COLO668 (cell line): Measurements from ENCODE around the gene ZNF773.
"Not testable (repeated sequence)": the region's sequence is repeated elsewhere in the genome, so short reads cannot be mapped to it uniquely, and the experiment has no call there.

Experiments
- DNase-seq: peaks from one replicate; lab custom pipeline; 2025; ENCODE audit not compliant: unreplicated experiment; lab: John Stamatoyannopoulos, UW

Gene ZNF773

DNA sequence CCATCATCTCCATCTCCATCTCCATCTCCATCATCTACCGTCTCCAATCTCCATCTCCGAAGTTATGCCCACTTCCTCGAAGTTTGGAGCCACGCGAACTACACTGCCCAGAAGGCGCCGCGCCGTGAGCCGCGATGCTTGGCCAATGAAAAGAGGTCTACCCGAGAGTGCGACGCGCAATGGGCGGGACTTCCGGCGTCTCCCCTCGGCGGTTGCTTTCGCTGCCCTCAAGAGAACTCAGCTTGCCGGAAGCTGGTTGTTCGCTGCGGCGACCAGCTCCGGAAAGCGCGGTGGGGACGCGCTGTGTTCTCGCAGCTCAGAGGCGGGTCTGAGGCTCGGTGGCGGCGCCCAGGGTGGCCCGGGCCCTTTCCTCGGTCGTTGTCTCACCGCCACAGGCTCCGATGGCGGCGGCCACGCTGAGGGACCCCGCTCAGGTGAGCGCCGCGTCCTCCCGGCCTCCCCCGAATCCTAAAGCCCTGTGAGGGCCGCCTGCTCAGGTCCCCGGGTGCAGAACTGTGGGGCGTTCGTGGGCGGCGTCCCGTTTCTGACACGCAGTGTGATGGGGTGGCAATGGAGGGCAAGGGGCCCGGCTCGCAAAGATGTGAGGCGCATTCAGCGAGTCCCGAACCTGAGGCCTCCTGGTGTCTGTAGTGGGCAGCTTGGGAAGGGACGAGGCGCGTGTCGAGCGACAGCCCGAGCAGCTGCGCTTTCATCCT lies at the start of gene ZNF773:
ZNF773 (plus strand) TSS at position 259 of the 716 bp plus-strand sequence; CDS start at position 402, 143 bp downstream.
- DNase-seq: peak; percentile 78

DNA sequence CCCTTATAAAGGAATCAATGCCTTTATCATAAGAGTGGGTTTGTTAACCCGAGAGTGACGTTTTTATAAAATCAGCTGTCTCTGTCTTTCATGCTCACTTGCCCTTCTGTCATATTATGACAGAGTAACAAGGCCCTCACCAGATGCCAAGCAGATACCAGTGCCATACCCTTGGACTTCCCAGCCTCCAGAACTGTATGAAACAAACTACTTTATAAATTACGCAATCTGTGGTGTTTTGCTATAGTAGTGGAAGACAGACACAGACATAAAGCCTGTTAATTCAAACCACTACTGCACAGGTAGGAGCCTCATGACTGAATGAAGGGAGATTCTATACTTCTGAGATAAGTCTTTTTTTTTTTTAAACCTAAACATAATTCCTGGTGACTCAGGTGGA lies 47.4 kb upstream of the ZNF773 start:
- DNase-seq: no peak

GRCh38 chr19:57465680-57466381 lies 33.9 kb upstream of the ZNF773 start:
- peak; percentile 14 for DNase-seq

DNA sequence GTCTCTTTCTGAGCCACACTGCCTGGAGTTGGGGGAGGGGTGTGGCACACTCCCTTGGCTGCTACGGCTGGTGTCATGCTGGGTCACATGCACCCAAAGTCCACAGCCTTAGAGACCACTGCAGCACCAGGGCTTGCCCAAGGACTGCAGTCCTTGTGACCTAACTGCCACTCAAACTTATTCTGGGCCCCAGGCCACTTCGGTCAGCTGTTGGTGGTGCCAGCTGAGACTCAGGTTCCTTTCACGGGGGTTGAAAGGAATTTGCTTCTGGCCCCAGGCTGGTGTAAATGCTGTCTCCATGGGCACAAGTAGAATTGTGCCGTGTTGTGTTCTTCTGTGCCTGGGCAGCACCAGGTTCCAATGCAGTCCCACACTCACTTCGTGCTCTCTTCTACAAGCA lies 33.2 kb upstream of the ZNF773 start:
- no peak for DNase-seq

DNA sequence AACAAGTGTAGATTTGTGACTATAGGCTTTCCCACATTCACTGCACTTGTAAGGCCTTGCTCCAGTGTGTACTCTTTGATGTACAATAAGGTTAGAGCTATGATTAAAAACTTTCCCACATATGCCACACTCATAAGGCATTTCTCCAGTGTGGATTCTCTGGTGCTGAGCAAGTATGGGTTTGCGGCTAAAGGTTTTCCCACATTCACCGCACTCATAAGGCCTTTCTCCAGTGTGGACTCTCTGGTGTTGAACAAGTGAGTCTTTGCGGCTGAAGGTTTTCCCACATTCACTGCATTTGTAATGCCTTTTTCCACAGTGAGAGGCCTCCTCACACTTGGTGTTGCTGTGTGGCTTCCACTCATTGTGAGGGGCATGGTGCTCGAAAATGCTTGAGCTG lies 26.1 kb upstream of the ZNF773 start:
- DNase-seq: no peak

DNA sequence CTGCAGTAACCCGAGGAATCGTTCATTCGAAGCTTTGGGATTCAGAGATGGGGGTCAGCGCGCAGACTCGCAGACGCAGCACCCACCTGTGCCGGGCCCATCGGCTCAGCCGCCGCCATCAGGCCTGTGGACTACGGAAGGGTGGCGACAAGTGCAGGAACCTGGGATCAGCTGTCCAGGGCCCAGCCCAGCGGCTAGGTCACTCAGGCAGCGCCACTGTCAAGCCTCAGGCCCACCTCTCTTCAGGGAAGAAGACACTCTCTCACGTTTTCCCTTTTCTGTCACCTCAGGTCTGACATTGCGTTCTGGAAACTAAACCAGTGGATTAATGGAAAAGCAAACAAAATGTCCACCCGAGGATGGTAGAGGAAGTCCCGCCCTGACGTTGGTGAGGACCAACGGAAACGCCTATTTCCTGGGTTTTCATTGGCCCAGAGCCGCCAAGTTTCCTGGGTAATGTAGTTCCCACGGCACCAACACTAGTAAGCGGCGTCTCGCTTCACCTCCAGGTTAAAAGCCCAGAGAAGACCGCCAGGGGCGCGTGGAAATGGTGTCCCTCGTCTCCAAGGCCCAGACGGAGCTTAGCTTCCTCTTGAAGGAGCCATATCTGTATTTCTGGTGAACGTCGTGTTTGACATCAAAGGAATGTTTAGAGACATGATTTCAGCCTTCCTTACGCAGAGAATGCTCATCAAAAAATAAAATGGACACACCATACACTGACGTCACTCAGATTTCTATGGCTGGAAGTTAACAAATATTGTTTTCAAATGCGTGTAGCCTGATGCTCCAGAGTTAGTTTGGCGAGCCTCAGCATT lies 22.3 kb upstream of the ZNF773 start, which contains the start of gene ZNF772:
ZNF772 (minus strand) TSS at position 376 of the 818 bp plus-strand sequence; CDS start at position 119, 257 bp downstream.
- peak; percentile 92 for DNase-seq

DNA sequence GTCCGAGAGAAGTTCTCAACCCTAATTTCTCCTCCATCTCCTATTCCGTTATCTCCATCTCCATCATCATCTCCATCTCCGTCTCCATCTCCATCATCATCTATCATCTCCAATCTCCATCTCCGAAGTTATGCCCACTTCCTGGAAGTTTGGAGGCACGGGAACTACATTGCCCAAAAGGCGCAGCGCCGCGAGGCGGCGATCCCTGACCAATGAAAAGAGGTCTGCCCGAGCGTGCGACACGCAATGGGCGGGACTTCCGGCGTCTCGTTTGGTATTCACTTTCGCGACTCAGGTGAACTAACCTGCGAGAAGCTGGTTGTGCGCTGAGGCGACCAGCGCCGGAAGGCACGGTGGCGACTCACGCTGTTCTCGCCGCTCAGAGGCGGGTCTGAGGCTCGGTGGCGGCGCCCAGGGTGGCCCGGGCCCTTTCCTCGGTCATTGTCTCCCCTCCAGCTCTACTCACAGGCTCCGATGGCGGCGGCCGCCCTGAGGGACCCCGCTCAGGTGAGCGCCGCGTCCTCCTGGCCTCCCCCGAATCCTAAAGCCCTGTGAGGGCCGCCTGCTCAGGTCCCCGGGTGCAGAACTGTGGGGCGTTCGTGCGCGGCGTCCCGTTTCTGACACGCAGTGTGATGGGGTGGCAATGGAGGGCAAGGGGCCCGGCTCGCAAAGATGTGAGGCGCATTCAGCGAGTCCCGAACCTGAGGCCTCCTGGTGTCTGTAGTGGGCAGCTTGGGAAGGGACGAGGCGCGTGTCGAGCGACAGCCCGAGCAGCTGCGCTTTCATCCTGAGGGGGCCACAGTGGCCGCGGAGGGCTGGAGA lies 12.1 kb upstream of the ZNF773 start, which contains the start of gene ZNF419:
ZNF419 (plus strand) TSS at position 274 of the 822 bp plus-strand sequence; CDS start at position 475, 201 bp downstream.
- DNase-seq: peak; percentile 95

DNA sequence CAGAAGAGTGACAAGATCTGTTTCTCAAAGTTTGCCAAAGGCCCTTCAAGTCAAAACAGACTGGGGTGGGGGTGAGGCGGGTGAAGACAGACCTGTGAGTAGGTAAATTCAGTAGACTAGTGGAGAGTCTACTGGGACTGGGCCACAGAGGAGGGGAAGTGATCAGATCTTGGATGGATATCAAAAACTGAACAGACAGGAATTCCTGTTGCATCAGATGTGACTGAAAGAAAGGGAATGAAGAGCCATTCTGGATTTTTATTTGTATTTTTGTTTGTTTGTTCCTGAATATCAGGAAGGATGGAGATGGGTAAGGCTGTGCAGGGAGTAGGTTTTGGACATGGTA lies 11.5 kb upstream of the ZNF773 start:
- not testable (repeated sequence) for DNase-seq

DNA sequence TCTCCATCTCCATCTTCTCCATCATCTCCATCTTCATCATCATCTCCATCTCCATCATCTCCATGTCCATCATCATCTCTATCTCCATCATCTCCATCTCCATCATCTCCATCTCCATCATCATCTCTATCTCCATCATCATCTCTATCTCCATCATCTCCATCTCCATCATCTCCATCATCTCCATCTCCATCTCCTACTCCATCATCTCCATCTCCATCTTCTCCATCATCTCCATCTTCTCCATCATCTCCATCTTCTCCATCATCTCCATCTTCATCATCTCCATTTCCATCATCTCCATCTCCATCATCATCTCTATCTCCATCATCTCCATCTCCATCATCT lies 432 bp upstream of the ZNF773 start:
- DNase-seq: not testable (repeated sequence)

DNA sequence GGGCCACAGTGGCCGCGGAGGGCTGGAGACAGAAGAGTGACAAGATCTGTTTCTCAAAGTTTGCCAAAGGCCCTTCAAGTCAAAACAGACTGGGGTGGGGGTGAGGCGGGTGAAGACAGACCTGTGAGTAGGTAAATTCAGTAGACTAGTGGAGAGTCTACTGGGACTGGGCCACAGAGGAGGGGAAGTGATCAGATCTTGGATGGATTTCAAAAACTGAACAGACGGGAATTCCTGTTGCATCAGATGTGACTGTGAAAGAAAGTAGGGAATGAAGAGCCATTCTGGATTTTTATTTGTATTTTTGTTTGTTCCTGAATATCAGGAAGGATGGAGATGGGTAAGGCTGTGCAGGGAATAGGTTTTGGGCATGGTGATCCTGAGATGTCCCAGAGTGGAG lies 662 bp downstream of the ZNF773 start:
- DNase-seq: not testable (repeated sequence)

DNA sequence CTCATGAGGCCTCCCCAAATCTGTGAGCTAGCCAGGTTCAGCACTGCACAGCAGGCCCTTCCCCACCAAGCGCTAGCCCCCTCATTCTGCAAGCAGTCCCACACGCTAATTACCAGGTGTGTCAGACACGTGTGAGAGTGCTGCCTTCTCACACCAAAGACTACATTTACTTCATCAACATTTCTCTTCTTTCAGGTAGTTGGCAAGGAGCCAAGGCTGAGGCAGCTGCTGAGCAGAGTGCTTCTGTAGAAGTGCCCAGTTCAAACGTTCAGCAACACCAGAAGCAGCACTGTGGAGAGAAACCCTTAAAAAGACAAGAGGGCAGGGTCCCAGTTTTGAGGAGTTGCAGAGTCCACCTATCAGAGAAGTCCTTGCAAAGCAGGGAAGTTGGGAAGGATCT lies 6.4 kb downstream of the ZNF773 start:
- DNase-seq: peak; percentile 8

DNA sequence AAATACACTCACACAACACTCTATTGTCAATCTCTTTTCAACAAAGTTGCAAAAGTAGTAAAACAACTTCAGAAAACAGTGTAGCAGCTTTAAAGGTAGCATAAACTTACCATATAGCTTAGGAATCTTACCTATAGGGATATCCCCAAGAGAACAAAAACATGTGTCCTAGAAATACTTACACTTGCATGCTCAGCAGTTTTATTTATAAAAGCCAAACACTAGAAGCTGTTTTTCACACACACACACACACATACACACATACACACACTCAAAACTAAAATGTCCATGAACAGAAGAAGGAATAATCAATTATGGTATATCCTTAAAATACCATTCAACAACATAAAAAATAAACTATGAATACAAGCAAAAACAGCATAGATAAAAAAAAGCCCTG lies 11.7 kb downstream of the ZNF773 start:
- DNase-seq: no peak

GRCh38 chr19:57512845-57513244 lies 13.1 kb downstream of the ZNF773 start:
- DNase-seq: peak; percentile 16

GRCh38 chr19:57515255-57515654 lies 15.5 kb downstream of the ZNF773 start:
- no peak for DNase-seq

DNA sequence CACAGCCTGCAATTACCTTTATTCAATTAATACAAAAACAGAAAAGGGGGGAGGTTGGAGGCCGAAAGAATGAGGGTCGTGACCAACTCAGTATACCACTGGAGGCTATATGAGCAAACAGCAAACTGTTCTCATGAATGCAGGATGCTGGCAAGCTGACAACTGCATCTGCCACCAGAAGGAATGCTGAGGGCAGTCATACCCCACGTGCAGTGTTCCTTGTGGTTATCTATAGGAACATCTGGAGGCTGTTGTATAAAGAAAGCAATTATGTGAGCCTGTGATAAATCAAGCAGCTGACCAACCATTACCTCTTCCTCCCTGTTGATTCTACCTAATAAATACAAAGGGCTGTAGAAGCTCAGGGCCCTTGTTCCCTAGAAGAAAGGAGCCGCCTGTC lies 18.3 kb downstream of the ZNF773 start:
- not testable (repeated sequence) for DNase-seq

GRCh38 chr19:57527136-57527881 lies 27.6 kb downstream of the ZNF773 start, which contains the start of gene ZNF549:
Gene ZNF549, plus strand, starts transcription at chr19:57527356. Its CDS starts 218 bp downstream, at chr19:57527574.
- DNase-seq: peak; percentile 93

DNA sequence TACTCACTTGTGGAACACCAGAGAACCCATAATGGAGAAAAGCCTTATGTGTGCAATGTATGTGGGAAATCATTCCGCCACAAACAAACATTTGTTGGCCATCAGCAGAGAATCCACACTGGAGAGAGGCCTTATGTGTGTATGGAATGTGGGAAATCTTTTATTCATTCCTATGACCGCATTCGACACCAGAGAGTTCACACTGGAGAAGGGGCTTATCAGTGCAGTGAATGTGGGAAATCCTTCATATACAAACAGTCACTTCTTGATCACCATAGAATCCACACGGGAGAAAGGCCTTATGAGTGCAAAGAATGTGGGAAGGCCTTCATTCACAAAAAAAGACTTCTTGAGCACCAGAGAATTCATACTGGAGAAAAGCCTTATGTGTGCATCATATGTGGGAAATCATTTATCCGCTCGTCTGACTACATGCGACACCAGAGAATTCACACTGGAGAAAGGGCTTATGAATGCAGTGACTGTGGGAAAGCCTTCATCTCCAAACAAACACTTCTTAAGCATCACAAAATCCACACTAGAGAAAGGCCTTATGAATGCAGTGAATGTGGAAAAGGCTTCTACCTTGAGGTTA lies 38.3 kb downstream of the ZNF773 start:
- DNase-seq: no peak

DNA sequence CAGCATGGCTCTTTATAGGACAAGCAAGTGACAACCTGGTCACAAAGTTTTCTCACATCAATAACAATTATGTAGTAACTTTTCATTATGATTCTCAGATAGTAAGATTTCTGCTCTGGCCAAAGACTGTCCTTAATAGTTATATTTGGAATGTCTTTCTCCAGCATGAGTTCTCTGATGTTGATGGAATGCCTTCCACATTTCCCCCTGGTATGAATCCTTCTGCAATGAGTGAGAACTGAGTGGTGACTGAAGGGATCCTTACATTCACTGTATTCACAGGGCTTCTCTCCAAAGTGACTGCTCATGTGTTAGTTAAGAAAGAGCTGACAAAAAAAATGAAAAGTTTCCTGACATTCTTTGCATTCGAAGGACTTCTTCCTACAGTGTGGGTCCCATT lies 46.8 kb downstream of the ZNF773 start:
- no peak for DNase-seq

GRCh38 chr19:57552432-57552831 lies 52.7 kb downstream of the ZNF773 start:
- DNase-seq: no peak
